ENCODE measurements around the gene C1QA. TPM values are rescaled to one million over a fixed set of nuclear protein-coding genes. Genes with fewer than 3 reads are reported as not detected.

Gene C1QA, protein sequence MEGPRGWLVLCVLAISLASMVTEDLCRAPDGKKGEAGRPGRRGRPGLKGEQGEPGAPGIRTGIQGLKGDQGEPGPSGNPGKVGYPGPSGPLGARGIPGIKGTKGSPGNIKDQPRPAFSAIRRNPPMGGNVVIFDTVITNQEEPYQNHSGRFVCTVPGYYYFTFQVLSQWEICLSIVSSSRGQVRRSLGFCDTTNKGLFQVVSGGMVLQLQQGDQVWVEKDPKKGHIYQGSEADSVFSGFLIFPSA
- not detected in 2 replicates for total RNA-seq

DNA sequence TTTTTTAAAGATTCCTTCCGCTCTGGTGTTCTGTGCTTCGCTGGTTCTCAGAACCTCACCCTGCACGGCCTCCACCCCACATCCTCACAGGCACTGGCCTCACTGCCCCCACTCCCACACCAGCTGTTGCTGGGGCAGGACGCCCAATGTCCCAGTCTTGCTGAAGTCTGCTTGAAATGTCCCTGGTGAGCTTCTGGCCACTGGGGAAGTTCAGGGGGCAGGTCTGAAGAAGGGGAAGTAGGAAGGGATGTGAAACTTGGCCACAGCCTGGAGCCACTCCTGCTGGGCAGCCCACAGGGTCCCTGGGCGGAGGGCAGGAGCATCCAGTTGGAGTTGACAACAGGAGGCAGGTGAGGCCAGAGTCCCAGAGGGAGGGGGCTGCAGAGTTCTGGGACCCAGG, at the start of gene C1QA:
Gene C1QA (plus strand): TSS at position 276 of the 400 bp plus-strand sequence. CDS start 989 bp downstream, outside the sequence.

DNA sequence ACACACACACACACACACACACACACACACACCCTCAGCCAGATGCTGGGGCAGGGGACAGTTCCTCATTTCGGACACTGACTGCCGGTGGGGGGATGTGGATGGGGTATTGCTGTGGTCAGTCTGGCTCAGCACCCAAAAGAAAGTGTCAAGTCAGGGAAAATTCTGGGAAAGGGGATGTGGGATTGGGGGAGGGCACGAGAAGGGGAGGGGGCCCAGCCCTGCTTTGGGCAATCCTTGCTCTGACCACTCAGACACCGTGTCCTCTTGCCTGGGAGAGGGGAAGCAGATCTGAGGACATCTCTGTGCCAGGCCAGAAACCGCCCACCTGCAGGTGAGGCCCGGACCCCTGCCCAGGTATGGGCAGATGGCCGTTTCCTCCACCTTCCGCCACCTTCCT, 7.0 kb downstream of the C1QA start, which contains the start of gene C1QC:
Gene C1QC (plus strand): TSS at position 253 of the 400 bp plus-strand sequence. CDS start 391 bp downstream, outside the sequence.

DNA sequence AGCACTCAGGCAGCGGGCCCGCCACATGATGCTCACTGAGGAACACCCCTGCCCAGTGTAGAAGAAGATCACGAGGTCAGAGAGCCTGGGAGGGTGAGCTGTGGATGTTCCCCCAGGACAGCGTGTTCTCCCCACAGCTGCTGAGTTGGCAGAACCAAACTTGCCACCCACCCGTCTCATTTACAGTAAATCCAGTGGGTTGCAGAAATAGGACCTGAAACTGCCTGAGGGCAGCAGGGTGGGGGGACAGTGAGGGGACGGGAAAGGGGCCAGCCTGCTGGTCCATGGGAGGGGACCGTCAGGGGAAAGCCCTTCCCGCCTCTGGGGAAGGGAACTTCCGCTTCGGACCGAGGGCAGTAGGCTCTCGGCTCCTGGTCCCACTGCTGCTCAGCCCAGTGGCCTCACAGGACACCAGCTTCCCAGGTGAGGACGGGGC, 16.5 kb downstream of the C1QA start, which contains the start of gene C1QB:
Gene C1QB (plus strand): TSS at position 356 of the 436 bp plus-strand sequence. CDS start 6,227 bp downstream, outside the sequence.

Other genes with a start within 250 kb of the C1QA start
- 13.7 and 13.9 TPM in 2 replicates for gene ZBTB40, start 184.8 kb upstream of the C1QA start, total RNA-seq
- gene EPHA8, start 73.1 kb upstream of the C1QA start, total RNA-seq: not detected in 2 replicates
- gene C1QC, start 7.0 kb downstream of the C1QA start, total RNA-seq: not detected in 2 replicates
- gene C1QB, start 16.6 kb downstream of the C1QA start, total RNA-seq: not detected in 2 replicates
- gene EPHB2, start 74.2 kb downstream of the C1QA start, total RNA-seq: 12.2 and 72.5 TPM in 2 replicates